ENCODE data around the gene APCDD1.
"Not testable (repeated sequence)": the region's sequence is repeated elsewhere in the genome, so short reads cannot be mapped to it uniquely, and the experiment has no call there.

APCDD1 gene

DNA sequence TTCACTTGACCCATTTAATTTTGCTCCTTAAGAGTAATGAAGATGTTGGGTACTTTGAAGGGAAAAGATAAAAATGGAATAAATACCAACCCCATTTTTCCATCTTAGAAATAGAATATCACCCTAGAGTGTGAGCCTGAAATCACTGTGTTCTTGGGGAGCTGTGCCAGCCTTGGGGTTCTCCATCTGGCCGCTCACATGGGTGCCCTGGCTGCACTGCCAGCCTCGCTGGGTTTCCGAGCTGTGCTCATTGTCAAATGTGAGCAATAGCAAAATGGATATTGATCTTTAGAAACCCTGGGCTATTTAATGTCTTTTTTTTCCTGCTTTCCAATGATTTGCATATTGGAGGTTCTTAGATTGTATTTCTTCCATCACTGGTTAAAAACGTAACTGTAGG lies 9.3 kb downstream of the APCDD1 start:
- FAIRE-seq, result no peak

DNA sequence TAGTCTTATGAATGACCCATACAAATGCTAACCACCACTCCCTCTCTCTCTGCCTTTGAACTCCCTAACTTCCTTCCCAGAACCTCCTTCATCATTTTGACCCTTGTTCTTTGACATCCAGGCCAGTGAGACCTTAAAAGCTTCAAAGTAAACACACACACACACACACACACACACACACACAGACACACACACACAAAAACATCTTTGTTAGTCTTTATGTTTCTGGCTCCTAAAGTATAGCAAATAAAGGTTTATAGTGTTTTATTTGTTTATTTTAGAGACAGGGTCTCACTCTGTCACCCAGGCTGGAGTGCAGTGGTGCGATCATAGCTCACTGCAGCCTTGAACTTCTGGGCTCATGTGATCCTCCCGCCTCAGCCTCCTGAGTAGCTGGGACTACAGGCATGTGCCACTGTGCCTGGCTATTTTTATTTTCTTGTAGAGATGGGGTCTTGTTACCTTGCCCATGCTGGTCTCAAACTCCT lies 9.8 kb downstream of the APCDD1 start:
- FAIRE-seq, result not testable (repeated sequence)

DNA sequence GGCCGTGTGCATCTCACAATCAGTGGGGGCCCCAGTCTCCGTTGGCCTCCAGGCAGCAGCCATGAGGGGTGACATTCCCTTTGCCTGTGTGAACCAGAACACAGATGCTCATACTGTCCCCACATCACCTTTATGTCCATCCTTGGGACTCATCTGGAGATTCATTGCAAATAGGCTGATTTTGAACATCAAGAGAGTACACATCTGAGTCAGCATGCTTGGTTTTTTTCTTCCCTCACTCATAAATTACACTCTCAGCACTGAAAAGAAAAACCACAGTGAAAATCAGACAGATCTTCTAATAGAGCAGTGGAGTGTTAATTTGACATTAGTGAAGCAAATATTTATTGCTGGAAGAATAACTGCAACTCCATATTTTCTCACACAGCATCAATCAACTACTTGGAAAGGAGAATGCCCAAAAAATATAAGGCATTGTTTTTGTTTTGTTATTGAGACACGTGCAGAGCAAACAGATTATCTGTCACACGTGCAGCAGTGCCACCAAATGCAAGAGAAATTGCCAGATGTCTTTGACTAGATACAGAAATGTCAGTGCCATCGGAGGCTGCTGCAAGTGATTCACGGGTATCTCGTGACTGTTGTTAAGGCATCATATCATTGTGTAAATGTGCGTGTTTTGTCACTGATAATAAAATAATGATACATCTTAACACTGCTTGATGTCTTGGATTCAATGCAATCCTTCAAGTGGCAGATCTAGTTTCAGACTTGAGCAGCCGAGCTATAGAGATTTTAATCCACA lies 10.9 kb downstream of the APCDD1 start:
- FAIRE-seq, result no peak

DNA sequence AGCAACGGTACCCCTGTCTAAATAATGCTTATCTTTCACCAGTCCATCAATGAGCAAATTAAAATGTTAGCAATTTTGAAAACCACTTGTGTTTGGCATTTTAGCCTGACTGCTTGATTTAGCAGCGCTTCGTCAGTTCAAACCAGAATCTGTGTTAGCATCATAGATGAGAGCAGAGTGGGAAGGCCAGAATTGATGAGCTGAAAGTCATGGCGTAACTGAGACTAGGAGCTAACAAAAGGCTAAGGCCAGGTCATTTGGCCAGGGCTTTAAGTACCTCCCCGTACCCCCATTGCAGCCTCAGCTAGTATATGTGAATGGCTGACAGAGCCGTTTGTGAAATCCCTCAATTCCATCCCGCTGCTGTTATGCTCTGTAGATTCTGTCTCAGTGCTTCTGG lies 16.0 kb downstream of the APCDD1 start:
- no peak for FAIRE-seq

DNA sequence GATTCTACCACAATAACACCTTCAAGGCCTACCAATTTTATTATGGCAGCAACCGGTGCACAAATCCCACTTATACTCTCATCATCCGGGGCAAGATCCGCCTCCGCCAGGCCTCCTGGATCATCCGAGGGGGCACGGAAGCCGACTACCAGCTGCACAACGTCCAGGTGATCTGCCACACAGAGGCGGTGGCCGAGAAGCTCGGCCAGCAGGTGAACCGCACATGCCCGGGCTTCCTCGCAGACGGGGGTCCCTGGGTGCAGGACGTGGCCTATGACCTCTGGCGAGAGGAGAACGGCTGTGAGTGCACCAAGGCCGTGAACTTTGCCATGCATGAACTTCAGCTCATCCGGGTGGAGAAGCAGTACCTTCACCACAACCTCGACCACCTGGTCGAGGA lies 17.1 kb downstream of the APCDD1 start:
- no peak for FAIRE-seq

DNA sequence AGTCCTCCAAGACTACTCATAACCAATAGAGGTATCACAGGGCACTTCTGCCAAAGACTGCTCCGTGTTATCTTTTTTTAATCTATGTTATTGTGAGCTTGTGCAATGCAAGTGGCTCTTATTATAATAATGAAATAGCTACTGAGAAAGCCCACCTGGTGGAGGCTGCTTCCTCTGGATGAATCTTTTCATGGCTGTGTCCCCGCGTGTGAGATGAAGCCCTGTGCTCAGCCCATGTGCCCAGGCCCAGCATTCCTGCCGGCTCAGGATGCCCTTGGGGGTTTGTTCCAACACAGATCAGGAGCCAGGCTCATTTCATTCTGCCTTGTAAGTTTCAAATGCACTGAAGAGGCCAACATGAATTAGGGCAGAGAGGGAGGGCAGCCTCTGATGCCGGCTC lies 18.7 kb downstream of the APCDD1 start:
- no peak for FAIRE-seq

DNA sequence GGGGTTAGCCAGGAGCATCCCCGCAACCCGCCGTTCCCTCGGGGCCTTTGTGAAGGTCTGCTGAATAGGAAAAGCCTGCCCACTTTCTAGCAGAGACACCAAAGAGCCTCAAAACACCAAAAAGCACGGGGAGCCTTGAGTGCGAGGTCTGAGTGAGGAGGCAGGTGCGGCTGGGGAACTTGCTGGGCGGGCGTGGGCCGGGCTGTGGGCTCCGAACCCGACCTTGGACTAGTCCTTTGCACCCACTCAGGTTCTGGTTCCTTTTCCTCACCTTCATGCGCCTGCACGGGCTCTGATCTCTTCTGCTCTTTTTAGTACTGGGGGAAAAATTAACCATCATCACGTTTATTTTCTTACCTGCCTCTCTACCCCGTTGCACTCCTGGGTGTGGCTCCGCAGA lies 19.9 kb downstream of the APCDD1 start:
- FAIRE-seq, result no peak

DNA sequence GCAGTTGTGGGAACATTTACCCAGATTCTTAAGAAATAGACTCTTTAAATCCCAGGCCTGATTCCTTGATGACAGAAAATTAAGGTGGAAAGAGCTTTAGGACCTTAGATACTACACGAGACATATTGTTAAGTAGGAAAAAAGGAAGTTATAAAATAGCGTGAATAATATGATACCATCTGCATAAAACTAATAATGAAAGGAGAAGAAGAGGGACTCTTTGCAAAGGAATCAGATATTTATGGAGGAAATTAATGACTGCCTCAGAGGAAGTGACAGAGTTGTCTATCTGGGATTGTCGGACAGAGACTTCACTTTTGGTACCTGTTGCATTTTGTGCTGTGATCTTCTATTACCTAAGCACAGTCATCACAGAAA lies 20.8 kb downstream of the APCDD1 start:
- FAIRE-seq, result no peak

DNA sequence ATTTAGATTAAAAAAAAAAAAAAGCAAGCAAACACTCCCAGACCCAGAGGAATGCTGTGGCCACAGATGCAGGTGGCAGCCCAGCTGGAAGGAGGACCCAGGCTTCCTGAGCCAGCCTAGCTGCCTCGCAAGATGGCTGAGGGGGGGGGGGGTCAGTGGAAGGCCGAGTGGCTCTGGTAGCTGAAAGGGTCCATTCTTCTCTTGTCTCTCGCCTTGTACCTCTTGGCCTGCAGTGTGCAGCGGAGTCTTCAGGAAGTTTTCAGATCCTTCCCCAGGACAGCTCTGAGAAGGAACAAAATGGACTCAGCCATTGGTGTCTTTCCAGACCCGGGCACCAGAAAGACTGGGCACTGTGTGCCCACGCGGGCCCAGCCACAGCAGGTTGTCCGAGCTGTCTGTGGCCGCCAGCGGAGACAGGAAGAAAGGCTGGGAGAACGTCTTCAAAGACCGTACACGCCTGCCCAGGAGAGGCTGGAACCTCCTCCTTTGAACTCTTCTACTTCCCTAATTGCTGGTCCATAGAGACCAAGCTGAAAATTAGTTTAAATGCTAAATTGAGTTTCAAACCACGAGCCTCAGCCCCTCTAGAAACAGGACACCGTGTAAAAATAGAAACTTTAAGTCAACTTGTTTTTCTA lies 21.3 kb downstream of the APCDD1 start:
- FAIRE-seq, result no peak

DNA sequence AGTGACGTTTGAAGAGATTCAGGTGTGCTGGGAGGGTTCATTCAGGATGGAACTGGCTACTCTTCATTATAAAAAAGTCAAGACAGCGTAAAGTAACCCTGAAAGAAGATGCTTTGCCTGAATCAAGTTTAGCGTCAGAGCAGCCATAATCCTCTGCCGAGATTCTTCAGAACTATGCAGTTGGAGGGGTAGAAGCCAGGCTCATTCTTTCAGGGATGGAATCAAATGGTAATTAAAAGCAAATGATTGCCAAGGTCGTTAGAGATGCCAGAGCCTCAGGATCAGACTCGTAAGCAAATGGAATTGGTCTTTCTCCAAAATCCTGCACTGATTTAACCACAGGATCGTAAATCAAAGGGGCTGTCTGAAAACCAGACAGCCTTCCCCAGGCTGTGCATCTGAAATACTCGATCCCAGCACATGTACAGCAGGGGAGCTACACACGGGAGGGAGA lies 21.9 kb downstream of the APCDD1 start:
- no peak for FAIRE-seq

DNA sequence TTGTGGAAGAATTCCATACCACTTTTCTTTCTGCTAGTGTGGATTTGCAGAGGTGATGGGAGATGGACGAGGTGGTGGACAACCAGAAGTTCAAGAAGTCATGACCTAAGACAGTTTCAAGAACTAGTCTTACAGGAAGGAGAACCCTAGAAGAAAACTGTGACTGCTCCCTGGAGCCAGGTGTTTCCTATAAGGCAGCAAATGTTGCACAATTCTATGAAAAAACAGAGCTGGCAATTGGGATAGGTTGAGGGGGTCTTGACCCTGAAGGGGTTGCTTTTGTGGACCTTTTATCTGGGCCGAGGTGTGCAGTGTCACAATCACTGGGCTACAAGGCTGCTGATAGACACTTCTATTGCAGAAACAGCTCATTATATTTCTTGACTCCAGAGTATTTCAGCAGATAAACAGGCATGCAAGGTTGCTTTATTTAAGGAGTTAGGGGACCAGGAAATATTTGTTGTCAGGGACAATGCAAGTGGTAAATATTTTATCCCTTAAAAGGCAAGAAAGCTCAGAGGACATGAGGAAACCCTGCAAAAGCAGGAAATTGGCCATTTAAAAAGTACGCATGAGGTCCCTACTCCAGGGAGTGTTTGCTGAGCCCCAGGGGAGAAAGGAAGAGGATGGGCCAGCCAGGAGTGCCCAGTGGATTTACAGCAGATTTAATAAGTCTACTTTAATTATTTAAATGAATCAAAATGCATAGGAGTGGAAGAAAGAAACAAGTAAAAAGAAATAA lies 22.9 kb downstream of the APCDD1 start:
- FAIRE-seq, result no peak

DNA sequence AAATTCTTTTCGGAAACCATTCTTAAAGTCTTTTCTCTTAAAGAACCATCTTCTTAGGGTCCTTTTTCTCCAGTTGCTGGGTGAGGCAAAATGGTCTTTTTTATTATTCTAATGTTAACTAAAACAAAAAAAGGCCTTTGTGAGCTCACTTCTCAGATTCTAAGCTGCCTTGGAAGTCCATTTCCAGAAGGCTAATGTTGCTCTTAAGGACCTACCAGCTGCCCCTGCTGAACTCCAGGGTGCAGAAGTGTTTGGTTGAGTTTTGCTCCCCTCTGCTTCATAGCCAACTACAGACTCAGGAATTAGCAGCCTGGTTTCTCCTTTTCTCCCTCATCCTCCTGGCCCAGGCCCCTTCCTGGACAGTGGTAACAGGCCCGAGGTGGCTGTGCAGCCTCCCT lies 23.4 kb downstream of the APCDD1 start:
- no peak for FAIRE-seq

DNA sequence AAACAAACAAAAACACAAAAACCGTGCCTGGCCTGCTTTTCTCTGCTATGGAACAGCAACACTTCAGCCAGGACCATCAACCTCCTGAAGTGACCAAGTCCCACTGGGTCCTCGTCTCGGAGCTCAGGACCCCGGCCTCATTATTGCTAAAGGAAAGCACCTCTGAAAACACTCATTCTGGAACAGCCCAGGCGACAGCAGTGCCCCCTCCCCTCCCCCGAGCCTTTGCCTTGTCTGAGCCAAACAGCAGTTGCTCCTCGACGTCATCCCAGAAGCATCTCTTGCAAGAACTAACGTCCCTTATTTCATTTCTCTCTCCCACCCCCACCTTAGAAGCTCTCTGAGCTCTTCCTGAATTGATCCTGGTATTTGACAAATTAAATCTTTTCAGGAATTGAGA lies 27.4 kb downstream of the APCDD1 start:
- no peak for FAIRE-seq

DNA sequence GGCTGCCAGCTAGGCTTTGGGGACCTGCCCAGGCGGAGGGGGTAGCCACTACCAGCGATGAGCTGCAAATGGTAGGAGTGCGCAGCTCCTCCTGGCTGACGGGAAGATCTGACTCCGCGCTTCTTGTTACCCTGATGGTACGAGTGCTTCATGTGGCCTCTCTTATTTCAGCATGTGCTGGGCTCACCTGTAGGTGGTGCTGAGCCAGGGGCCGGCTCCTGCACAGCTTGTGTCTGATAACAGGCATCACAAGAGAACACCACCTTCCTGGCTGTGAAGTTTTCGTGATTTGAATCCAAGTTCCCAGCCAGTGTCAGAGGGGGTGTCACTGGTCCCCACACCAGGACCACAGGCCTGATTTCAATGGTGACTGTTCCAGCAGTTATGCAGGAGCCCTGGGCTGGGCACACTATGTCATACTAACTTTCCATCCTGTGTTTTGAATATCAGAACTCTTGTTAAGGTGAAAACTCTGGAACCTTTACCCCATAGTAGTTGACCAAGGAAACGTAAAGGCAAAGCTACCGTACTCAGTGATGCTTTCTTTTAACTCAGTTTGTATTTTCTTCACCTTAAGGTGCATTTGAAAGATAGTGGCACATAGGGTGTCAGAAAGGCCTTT lies 28.0 kb downstream of the APCDD1 start:
- no peak for FAIRE-seq

DNA sequence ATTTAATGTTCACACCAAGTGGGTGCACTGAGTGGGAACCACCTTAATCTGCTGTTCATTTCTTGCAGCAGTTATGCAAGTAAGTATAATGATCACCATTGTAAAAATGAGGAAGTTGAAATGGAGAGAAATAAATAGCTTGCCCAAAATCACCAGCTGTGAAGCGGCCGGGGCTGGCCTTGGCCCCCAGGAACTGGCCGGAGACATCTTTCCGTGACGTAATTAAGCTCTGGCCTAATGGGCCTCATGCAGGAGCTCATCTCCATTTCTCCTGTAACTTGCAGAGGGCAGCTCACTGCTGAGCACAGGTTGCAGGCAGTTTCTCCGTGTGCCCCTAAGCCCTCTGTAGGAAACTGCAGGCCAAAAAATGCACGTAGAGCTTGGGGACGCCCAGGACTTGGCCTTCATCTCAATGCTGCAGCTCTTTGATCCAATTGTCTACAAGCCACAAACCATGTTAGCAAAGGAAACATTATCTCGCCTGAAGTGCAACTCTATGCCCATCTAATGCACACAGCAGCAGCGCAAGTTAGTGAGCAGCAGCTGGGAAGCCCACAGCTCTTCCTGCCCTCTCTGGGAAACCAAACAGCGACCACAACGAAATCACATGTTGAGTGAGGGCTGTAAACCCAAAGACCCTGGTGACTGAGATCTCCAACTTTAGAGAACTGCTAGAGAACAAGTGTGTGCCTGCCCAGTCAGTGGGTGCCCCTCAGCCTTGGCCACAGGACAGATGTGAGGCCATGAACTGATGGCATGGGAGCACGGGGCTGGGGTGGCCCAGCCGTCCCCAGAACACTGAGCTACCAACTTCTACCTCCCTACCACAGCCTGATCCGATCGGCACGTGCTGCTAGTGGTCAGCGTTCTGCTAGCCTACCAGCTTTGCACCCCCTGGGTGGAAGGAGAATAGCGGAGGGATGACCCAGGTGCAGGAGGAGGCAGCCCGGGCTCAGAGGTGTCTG lies 28.8 kb downstream of the APCDD1 start:
- FAIRE-seq, result no peak

DNA sequence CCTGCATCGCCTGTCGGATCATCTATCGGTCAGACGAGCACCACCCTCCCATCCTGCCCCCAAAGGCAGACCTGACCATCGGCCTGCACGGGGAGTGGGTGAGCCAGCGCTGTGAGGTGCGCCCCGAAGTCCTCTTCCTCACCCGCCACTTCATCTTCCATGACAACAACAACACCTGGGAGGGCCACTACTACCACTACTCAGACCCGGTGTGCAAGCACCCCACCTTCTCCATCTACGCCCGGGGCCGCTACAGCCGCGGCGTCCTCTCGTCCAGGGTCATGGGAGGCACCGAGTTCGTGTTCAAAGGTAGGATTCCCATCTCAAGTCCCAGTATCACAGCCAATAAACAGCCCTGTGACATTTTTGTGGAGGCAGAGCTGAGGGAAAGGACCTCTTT lies 31.0 kb downstream of the APCDD1 start:
- FAIRE-seq, result no peak

DNA sequence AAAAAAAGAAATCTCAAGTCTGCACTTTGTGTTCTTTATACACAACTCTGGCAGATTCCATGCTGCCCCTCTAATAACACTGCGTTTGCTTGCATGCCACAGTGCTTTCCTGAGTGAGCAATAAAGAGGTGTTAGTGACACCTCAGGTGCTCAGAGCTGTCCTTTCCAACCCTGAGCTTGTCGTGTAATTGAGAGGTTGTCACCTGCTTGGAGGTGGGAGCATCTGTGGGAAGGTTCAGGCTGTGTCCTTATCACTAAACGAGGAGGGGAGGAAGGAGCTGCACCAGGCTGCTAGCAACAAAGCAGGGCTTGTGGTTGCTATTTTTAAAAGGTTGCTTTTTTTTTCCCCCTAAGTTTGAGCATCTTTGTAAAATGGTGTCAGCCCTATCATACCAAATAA lies 31.9 kb downstream of the APCDD1 start:
- no peak for FAIRE-seq

DNA sequence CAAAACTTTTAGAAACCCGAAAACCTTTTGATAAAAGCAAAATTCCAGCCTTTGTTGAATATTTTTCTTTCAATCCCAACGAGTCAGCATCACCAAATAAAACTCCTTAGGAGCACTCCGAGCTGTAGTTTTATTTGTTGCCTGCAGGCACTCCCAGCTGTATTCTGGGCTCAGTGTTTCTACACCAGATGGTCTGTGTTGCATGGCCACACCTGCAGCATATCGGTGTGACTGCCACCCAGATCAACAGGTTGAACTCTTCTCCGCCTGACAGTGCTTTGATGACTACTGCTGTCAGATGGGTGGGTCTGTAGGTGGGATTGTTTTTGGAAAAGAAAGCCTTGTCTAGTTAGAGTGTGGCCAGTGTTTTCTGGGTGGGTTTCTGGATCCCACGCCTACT lies 32.7 kb downstream of the APCDD1 start:
- FAIRE-seq, result no peak

DNA sequence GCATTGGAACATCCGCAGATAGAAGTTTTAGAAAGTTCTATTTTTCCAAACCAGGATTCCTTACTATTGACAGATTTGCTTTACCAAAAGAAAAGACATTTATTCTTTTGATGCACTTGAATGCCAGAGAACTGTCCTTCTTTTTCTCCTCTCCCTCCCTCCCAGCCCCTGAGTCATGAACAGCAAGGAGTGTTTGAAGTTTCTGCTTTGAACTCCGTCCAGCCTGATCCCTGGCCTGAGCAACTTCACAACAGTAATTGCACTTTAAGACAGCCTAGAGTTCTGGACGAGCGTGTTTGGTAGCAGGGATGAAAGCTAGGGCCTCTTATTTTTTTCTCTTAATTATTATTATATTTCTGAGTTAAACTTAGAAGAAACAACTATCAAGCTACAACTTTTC lies 33.6 kb downstream of the APCDD1 start:
- FAIRE-seq, result no peak

DNA sequence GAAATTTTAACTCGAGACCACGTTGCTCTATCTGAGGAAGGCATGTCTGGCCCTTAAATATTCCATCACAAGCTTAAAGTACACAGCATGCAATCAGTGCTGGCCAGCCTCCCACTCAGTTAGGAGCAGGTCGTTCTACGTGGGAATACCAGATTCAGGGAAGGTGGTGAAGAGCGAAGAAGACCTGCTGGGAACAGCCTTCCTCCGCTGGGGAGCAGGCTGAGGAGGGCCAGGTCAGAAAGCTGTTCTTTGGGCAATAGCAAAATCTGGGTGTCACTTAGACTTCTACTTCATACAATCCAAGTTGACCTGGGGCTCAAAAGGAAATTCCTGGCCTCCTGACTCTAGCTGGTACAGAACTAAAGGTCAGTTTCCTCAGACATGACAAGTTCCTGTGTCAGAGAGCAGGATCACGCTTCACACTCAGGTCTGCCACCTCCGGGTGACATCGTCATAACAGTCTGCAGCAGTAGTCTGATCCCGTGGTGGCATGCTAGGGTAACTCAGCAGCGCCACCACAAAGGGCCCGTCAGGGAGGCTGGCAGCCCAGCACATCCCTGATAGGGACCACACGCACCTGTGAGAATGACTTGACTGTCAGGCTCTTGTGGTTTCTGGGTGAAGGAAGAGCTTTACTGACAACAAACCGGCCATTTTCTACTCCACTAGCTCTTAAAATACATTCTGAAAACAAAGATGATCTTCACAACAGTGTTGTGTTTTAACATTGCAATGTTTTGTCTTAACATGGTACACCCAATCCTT lies 36.1 kb downstream of the APCDD1 start:
- FAIRE-seq, result no peak

DNA sequence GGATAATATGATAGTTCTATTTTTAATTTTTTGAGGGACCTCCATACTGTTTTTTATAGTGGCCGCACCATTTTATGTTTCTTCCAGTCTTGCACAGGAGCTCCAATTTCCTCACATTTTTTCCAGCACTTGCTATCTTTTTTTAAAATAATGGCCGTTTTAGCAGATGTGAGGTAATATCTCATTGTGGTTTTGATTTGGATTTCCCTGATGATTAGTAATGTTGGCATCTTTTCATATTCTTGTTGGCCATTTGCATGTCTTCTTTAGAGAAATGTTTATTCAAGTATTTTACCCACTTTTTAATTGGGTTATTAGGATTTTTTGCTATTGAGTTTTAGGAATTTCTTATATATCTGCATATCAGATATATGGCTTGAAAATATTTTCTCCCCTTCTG lies 41.5 kb downstream of the APCDD1 start:
- FAIRE-seq, result no peak

Data from colon (tissue), 2 donors.